Stimulated activated CD4-positive, alpha-beta T cell treated with anti-CD3 and anti-CD28 coated beads, Interleukin-2, amount 100 ng/mL, for 48 hours (primary cell): ENCODE measurements around the gene SLC25A13.
"Not testable (repeated sequence)": the region's sequence is repeated elsewhere in the genome, so short reads cannot be mapped to it uniquely, and the experiment has no call there.

Experiments used
- DNase-seq, 2 donors: peaks; one replicate each; pipeline ENCODE4 v3.0.0-alpha.2; 2020

The SLC25A13 gene

GRCh38 chr7:96297876-96298275 lies 24.0 kb downstream of the SLC25A13 start:
- no peak for DNase-seq

- not testable (repeated sequence) for DNase-seq
These were observed 24.5 kb downstream of the SLC25A13 start for GRCh38 chr7:96297446-96297845.

- not testable (repeated sequence) for DNase-seq
These were observed 28.0 kb downstream of the SLC25A13 start for GRCh38 chr7:96293911-96294310.

DNA sequence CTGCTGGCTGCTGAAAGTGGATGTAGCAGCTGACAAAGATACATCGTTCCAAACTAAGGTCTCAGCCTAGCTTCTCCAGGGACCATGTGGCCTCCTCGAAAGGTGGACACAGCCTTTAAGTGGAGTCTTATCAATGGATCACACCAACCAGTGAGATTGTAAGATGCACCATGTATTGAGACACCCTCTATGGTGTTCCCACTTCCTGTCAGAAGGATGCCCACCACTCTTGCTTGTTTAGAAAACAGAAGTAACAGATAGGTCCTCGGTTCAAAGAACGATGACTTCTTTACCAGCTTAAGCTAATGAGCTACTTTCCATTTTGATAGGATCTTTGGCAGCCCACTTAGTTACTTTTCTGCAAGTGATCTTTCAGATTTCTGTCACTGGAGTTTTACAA lies 34.3 kb downstream of the SLC25A13 start:
- no peak for DNase-seq

DNA sequence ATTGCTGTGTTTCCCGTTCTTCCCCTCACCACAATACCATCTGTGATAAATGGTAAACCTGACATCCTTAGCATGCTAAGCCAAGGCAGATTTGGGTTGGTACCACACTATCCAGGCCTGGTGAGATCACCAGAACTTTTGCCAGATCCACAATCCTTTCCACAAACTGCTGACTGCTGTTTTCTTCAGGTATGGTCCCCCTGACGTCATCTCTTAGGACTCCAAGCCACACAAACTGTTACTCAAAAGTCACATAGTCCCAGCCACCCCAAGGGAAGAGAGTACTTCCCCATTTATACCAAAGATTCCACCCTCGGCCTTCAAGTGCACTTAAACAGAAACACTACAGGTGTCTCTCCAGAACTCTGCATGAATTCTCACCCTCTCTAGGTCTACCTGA lies 34.8 kb downstream of the SLC25A13 start:
- no peak for DNase-seq

DNA sequence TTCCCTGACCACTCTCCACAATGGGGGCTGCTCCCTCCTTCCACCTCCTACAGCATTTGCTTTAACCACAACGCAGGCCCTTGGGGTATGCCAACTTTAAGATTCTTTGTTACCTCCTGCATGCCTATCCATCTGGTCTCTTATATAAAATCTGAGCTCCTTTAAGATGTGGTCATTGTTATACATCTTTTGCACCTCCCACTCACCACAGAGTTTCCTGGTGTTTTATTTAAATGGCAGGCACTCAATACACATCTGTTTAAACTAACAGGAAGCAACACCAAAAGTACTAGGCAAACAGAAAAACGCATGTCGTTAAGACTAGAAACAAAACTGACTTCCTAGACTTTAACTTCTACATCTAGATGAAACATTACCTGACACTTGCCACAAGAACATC lies 36.3 kb downstream of the SLC25A13 start:
- no peak for DNase-seq

DNA sequence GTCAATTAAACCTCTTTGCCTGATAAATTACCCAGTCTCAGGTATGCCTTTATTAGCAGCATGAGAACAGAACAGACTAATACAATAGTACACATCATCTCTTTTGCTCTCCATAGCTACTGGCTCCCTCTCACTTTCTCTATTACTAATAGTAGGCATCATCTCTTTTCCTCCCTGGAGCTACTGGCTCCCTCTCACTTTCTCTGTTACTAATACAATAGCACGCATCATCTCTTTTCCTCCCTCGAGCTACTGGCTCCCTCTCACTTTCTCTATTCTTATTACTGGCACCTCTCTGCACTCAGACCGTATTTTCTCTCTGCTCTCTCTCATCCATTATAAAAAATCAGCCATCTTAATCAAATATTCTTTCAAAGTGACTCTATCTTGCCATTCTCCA lies 37.1 kb downstream of the SLC25A13 start:
- DNase-seq = no peak

DNA sequence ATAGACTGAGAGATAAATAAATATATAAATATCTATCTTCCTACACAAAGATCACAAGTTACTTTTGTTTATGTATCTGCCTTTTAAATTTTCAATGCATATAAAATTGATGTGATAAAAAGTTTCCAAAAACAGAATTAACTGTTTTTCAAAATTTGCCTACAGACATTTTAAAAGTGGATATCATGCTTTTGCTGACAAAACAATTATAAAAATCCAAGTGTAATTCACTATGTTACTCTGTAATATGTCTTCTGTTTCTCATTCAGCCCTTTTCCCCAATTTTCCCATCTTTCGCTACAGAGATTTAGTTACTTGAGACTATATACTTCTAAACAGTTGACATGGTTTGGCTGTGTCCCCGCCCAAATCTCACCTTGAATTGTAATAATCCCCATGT lies 37.7 kb downstream of the SLC25A13 start:
- no peak for DNase-seq

- no peak for DNase-seq
These were observed 39.1 kb downstream of the SLC25A13 start for GRCh38 chr7:96282835-96283234.

- DNase-seq = no peak
These were observed 44.0 kb downstream of the SLC25A13 start for GRCh38 chr7:96277921-96278320.

DNA sequence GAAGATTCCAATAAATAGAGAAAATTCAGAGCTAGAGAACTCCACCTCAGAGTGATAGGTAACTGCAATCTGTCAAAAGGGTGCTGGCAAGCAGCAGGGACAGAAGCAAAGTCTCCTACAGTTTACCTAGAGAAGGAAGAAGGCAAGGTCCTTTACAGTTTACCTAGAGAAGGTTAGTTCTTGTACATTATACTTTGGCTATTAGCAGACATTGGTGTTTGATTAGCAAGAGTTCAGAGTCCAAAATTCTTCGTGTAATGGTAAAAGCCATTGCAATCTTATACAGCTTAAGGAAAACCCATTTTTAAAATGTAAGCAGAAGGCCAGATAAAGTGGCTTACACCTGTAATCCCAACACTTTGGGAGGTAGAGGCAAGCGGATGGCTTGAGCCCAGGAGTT lies 45.9 kb downstream of the SLC25A13 start:
- no peak for DNase-seq

DNA sequence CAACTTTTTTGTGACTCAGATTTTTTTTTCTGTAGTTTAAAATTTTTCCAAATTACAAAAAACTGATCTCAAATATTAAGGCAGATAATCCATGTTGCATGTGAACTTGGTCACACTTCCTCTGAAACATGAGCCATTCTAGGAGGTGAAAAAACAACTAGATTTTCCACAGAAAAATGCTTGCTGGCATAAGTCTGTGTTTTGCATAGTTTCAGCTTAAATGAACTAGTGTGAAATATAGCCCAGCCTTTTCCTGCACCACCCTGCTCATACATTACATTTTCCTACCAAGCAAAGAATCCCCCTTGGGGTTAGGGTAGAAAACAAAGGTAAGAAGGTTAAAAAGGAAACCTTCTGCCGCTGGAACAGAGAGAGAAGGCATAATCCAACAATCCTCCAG lies 48.2 kb downstream of the SLC25A13 start:
- no peak for DNase-seq

GRCh38 chr7:96269246-96269994 lies 52.5 kb downstream of the SLC25A13 start:
- DNase-seq = no peak

GRCh38 chr7:96266580-96266979 lies 55.3 kb downstream of the SLC25A13 start:
- no peak for DNase-seq

DNA sequence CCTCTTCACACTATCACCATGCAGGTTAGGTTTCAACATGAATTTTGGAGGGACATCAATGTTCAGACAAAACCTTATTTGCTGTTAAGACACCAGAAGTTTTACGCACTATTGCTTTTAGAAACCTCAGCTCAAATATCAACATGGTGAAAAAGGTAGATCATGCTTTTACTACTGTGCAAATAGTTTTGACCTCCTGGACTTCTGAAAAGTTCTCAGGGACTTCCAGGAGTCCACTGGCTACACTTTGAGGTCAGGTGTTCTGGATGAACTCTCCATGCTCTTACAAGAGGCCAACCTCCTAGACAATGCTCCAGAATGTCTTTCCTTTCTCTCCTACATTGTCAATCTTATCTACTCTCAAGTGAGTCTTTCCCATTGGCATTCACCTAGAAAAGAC lies 55.9 kb downstream of the SLC25A13 start:
- DNase-seq = no peak

DNA sequence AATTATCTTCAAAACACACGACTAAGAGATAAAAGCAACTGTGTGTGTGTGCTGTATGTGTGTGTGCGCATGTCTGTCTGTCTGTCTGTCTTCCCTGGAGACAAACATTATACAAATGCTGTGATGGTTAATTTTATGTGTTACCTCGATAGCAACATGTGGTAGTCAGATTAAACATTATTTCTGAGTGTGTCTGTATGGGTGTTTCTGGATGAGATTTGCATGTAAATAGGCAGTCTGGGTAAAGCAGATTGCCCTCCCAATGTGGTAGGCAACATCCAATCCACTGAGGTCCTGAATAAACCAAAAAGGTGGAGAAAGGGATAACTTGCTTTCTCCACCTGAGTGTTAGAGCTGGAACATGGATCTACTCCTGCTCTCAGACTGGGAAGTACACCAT lies 67.9 kb downstream of the SLC25A13 start:
- DNase-seq = no peak

- no peak for DNase-seq
These were observed 68.5 kb downstream of the SLC25A13 start for GRCh38 chr7:96253441-96253840.

DNA sequence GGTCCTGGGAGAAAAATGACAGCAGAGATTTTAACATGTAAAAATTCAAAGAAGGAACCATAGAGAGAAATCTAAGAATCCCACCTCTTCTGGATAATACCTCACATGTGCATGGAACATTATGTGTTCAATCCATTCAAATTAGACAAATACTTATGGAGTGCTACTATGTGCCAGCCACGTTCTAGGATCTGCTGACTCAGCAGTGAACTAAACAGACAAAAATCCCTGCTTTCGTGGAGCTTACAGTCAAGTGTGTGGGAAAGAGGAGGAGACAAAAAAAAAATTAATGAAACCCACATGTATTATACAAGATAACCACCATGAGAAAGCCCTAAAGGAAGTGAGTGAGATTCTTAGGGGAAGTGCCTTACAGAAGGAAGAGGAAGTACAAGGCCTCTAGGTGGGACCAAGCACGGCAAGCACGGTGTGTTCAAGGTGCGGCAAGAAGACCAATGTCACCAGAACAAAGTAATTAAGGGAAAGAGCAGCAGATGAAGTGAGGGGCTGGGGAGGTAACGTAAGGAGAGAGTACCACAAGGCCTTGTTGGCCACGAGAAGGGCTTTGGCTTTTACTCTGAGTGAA lies 71.0 kb downstream of the SLC25A13 start:
- DNase-seq = no peak

GRCh38 chr7:96248405-96248804 lies 73.5 kb downstream of the SLC25A13 start:
- DNase-seq = no peak

DNA sequence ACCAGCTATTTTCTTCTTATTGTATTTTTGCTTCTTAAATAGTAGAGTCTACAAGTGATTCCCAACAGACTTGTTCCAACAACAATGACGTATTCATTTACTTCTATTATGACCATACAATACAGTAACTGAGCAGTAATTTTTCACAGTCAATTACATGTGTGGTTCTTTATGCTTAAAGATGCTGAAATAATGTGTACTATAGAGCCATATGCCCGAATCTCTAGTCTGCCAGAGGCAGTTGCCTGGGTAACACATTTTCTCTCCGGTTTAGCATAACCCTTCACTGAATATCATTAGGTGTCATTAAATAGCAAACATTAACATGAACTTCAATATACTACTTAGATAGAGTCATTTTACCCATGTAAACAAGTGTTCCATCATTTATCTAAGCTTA lies 75.0 kb downstream of the SLC25A13 start:
- DNase-seq = no peak

GRCh38 chr7:96244992-96245292 lies 77.0 kb downstream of the SLC25A13 start:
- no peak for DNase-seq

DNA sequence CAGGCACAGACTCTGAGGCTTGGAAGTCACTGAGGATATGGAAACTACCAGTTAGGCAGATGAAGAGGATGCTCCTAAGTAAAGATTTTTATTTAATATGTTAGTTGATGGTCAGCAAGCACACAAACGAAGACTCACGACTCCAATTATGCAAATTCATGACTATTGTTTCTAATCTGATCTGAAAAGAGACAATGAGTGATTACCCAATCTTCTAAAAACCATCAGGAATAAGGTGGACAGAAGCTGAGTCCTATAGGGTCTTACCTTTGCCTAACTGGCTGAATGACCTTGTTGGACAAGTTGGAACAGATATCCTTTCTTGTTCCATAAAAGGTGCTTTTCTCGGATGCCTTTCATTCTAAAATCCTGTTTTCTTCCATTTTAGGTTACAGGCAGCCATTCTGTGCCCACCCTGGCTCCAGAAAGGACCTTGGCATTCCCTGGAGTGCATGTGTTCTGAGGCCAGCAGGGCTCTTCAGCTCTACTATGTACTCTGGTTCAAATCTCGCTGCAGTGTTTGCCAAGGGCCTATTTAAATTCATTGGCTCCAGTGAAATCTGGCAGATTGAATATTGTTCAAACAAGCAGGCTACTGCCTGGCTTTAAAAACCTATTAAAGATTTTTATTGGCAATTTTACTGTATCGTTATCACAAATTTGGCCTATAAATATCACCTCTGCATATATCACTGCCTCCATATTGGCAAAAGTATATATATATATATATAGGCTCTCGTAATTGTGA lies 77.5 kb downstream of the SLC25A13 start:
- DNase-seq = no peak

DNA sequence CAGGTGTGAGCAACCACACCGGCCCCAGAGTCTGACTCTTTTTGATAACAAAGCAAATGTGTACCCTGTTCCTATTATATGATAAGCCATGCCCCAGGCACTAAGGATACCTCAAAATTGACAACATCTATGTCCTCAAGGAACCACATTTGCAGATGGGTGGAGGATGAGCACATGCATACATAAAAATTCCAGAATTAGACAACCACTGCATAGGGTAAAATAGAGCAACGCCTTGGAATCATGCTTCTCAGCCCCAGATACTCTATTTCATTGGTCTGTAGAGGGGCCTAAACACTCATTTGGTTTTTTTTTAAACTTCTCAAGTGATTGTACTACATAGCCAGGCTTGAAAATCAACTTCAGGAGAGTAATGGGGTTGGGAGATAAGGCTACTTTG lies 78.7 kb downstream of the SLC25A13 start:
- no peak for DNase-seq

DNA sequence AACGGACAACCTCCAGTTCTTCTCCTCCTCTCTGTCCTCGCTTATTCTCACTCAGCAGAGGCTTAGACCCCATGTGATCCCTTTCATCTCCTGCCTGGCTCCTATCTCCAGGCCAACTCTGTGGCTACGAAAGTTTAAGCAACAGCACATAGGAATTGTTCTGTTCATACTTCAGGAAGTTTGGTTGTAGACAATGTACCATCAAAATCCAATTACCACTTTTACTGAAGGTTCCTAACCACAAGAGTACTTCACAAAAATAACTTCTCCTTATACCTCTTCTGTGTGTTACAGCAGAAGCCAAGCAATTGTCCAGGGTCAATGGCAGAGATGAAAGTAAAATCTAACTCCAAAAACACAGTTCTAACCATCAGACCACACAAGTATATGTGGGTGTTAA lies 80.0 kb downstream of the SLC25A13 start:
- DNase-seq = no peak
